Activated naive CD4-positive, alpha-beta T cell treated with Interleukin-2 at 50 U/mL for 16 hours (primary cell): ENCODE measurements around the gene ZBTB12.
"Not testable (repeated sequence)": the region's sequence is repeated elsewhere in the genome, so short reads cannot be mapped to it uniquely, and the experiment has no call there.

Source experiments
- DNase-seq: peaks from one replicate; pipeline ENCODE4 v3.0.0-alpha.2; 2020

Gene ZBTB12

GRCh38 chr6:31874836-31875572, 26.9 kb downstream of the ZBTB12 start:
- DNase-seq, result no peak

- DNase-seq, result no peak
Measured at GRCh38 chr6:31874084-31874670, 27.7 kb downstream of the ZBTB12 start.

DNA sequence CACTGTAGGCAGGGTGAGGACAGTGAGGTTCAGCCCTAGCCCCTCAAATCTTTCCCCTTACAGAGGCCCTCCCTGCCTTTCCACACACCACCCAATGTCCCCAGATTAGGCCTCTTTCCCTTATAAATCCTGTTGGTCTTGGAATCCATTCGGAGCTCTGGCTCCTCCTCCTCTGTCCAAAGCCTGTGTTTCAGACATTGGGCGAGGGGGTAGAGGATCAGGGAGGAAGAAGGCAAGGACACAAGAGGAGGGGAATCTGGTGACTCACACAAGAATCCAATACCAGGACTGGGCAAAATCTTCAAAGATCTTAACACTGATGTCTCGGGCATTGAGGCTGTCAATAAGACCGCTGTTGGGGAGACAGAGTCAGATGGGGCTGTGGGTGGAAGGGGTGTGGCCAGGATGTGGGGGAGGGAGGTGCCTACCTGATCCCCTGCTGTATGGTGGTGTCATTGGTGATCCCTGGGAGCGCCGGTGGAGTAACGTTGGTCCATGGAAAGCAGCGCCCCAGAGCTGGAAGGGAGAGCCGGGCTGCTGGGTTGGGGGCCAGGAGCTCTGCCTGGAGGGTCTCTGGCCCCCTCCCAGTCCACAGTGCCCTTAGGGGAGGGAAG, 30.7 kb downstream of the ZBTB12 start:
- no peak for DNase-seq

GRCh38 chr6:31870385-31870921, 31.4 kb downstream of the ZBTB12 start:
- DNase-seq, result no peak

- DNase-seq, result no peak
Measured at GRCh38 chr6:31869343-31869742, 32.5 kb downstream of the ZBTB12 start.

- not testable (repeated sequence) for DNase-seq
Measured at GRCh38 chr6:31868658-31868971, 33.3 kb downstream of the ZBTB12 start.

DNA sequence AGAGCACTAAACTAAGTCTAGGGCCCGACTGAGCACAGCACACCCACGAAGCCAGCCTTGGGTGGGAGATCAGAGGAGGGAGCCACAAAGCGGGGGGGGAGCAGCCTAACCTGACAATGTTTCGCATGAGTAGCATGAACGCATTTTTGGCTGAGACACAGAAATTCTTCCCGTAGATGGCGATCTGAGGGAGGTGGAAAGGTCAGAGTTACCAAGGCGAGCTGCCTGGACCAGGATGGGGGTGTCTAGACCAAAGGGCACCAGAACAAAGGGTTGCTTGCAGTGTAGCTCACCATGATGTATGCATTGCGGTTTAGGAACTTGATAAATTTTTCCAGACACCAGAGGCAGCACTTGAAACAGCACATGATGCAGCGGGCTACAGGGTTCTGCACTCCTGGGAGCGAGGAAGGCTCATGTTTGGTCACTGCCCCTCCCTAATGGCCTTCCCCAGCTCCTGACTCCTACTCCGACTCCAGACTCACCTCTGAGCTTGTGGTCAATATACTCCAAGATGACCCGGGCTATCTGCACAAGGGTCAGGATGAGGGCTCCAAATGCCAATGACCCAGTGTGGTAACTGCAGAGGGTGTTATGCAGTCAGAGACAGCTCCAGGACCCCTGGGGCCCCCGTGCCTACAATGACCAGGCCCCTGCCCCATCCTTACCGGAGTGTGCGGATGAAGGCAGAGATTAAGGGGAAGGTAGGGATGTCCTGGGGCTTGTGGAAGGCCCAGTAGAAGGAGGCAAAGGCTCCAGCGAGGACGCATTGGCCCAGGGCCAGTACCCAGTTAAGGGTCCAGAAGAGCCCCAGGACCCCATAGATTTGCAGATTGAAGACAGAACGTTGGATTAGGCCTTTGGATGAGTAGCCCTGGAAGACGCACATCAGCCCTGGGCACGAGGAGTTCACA, 36.4 kb downstream of the ZBTB12 start:
- DNase-seq, result no peak

- DNase-seq, result no peak
Measured at GRCh38 chr6:31864818-31865204, 37.1 kb downstream of the ZBTB12 start.

DNA sequence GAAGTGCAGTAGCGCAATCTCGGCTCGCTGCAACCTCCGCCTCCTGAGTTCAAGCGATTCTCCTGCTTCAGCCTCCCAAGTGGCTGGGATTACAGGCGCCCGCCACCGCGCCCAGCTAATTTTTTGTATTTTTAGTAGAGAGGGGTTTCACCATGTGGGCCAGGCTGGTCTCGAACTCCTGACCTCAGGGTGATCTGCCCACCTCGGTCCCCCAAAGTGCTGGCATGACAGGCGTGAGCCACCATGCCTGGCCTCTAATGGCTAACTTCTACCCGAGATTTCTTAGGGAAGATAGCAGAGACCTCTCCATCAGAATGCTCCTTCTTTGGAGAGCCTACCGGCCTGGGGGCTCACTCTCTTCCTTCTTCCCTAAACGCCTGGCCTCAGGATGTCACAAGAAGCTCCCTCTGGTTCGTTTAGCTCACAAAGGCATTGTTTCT, 37.7 kb downstream of the ZBTB12 start:
- DNase-seq, result not testable (repeated sequence)

DNA sequence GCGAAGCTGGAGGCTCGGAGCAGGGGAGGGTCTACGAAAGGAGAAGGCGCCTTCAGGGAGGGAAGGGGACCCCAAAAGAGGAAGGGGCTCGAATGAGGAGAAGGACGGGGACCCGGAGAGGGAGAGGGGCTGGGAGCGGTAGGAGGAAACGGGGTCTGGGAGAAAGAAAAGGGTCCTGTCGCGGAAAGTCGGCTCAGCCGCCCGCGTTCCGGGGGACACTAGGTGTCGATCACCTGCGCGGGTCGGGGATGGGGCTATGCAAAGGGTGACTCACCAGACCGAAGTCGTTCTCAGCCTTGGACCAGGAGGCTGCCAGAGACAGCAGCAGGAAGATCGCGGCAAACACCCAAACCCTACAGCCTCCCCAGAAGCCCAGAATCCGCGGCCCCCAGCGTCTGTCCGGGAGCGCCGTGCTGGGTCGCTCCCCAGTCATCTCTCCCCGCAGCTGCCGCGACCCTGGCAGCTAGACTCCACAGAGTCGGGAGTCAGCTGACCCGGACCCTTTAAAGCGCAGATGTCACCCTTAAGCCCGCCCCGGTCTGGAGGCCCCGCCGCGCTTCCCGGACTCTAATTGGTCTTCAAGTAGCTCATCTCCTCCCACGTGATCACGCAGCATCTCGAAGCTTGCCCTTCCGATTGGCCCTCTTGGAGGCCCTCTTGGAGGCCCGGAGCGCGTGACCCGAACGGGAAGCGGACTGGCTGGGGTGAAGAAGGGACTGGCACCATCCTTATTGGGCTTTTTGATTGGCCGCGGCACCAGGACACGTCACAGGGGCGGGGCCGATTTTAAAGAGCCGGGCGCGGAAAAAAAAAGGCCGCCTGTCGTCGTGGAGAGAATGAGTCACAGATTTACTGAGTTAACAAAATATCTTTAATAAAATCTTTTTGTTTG, 39.3 kb downstream of the ZBTB12 start, which contains the start of gene NEU1:
Gene NEU1, minus strand, starts transcription at position 478 of the 892 bp plus-strand sequence. Its CDS starts 45 bp downstream, at position 433.
- DNase-seq, result peak; percentile 99

DNA sequence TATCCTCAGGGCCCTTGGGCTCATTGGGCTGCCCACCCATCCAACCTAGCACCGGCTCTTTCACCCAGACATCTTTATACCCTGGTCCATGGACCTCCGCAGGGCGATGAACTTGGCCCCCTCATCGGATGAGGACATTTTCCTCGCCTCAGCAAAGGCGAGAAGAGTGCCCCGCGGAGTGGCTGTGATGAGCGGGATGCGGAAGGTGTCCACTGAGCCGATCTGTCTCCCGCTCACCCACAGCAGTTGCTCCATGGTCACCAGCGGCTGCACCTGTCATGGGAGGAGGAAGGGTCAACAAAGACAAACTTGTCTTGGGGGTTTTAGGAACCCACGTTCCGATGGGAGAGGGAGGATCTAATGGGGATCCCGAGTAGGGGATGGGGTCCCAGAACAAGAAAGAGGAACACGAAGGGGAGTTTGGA, 40.0 kb downstream of the ZBTB12 start:
- no peak for DNase-seq

GRCh38 chr6:31861150-31861549, 40.7 kb downstream of the ZBTB12 start:
- no peak for DNase-seq

GRCh38 chr6:31860349-31860748, 41.5 kb downstream of the ZBTB12 start:
- no peak for DNase-seq

DNA sequence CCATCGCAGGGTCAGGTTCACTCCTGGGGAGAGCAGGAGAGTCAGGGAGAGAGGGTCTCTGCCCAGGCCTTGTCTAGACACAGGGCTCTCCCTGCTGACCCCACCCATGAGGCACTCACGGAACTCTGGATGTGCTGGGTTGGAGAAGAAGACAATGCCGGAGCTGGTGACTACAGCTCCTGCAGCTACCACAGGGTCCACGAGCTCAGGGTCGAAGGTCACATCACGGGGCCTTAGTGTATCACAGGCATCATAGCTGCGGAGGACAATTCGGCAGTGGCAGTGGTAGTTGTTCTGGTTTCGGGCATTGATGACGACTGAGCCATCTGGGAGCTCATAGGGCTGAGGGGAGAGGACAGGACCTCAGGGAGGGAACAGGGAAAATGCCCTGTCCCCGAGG, 42.0 kb downstream of the ZBTB12 start:
- no peak for DNase-seq

DNA sequence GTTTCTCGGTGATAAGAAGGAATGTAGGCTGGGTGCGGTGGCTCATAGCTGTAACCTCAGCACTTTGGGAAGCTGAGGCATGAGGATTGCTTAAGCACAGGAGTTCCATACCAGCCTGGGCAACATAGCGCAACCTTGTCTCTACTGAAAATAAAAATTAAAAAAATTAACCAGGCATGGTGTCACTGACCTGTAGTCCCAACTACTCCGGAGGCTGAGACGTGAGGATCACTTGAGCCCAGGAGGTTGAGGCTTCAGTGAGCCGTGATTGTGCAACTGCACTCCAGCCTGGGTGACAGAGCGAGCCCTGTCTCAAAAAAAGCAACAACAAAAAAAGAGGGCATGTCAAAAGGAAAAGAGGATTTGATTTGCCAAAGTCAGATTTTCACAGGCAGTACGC, 43.2 kb downstream of the ZBTB12 start:
- DNase-seq, result no peak

- DNase-seq, result not testable (repeated sequence)
Measured at GRCh38 chr6:31857774-31858173, 44.1 kb downstream of the ZBTB12 start.

DNA sequence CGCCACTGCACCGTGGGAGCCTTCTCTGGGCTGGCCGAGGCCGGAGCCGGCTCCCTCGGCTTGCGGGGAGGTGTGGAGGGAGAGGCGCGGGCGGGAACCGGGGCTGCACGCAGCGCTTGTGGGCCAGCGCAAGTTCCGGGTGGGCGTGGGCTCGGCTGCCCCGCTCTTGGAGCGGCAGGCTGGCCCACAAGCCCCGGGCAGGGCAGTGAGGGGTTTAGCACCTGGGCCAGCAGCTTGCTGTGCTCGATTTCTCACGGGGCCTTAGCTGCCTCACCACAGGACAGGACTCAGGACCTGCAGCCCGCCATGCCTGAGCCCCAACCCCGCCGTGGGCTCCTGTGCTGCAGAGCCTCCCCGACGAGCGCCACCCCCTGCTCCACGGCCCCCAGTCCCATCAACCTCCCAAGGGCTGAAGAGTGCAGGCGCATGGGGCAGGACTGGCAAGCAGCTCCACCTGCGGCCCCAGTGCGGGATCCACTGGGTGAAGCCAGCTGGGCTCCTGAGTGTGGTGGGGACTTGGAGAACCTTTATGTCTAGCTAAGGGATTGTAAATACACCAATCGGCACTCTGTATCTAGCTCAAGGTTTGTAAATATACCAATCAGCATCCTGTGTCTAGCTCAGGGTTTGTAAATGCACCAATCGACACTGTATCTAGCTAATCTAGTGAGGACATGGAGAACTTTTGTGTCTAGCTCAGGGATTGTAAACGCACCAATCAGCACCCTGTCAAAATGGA, 49.7 kb downstream of the ZBTB12 start:
- not testable (repeated sequence) for DNase-seq

DNA sequence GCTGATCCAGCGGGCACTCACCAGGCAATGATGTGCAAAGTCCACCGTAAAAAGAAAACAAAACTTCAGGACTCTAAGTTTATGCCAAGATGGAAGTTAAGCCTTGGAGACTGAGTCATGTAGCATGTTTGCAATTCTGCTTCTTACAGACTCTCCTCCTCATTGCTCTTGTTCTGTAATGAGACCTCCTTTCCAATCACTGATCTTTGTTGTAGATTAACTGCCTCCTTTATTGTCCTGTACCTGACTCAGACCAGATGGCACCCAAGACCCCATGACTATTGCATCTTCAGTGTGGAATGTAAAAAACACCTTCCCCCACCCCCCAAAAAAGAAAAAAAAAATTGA, 50.4 kb downstream of the ZBTB12 start:
- DNase-seq, result no peak

DNA sequence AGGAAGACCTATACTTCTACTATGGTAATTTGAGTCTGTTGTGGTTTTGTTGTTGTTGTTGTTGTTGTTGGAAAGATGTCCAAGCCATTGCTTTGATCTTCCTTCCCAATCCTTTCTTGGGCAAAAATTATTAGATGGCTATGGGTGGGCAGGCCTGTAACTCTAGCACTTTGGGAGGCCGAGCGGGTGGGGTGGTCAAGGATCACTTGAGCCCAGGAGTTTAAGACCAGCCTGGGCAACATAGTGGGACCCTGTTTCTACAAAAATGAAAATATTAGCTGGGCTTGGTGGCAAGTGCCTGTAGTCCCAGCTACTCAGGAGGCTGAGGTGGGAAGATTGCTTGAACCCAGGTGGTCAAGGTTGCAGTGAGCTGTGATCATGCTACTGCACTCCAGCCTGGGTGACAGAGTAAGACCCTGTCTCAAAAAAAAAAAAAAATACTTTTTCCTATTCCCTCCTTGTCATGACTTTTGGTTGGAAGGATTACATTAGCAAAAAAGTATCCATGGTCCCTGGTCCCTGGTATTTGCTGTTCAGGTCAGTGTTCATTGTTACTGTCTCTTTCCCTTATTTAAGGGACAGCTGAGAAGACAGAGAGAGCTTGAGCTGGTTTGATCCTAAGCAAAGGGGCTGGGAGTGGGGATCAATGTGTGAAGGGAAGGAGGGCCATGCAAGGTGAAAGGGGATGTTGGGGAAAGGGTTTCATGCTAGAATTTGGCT, 51.0 kb downstream of the ZBTB12 start:
- DNase-seq, result no peak
